Activated T-helper 1 cell treated with Interleukin-2 at 50 U/mL for 16 hours (primary cell): Measurements from ENCODE around the gene MYOZ1.
"Not testable (repeated sequence)": the region's sequence is repeated elsewhere in the genome, so short reads cannot be mapped to it uniquely, and the experiment has no call there.

ENCODE experiments used
- DNase-seq: peaks from one replicate; pipeline ENCODE4 v3.0.0-alpha.2; 2020; ENCODE audit warnings: low read depth

Gene MYOZ1, protein sequence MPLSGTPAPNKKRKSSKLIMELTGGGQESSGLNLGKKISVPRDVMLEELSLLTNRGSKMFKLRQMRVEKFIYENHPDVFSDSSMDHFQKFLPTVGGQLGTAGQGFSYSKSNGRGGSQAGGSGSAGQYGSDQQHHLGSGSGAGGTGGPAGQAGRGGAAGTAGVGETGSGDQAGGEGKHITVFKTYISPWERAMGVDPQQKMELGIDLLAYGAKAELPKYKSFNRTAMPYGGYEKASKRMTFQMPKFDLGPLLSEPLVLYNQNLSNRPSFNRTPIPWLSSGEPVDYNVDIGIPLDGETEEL

GRCh38 chr10:73641328-73642060 lies at the start of gene MYOZ1:
Gene MYOZ1 (minus strand): TSS chr10:73641474. CDS start chr10:73640017, 1,457 bp downstream.
- no peak for DNase-seq

- DNase-seq: not testable (repeated sequence)
Observed at GRCh38 chr10:73690755-73691154, 49.5 kb upstream of the MYOZ1 start.

GRCh38 chr10:73689596-73689995 lies 48.3 kb upstream of the MYOZ1 start:
- DNase-seq: not testable (repeated sequence)

- not testable (repeated sequence) for DNase-seq
Observed at GRCh38 chr10:73687641-73688040, 46.4 kb upstream of the MYOZ1 start.

- DNase-seq: not testable (repeated sequence)
Observed at GRCh38 chr10:73674546-73674945, 33.3 kb upstream of the MYOZ1 start.

- DNase-seq: not testable (repeated sequence)
Observed at GRCh38 chr10:73668378-73668777, 27.1 kb upstream of the MYOZ1 start.

DNA sequence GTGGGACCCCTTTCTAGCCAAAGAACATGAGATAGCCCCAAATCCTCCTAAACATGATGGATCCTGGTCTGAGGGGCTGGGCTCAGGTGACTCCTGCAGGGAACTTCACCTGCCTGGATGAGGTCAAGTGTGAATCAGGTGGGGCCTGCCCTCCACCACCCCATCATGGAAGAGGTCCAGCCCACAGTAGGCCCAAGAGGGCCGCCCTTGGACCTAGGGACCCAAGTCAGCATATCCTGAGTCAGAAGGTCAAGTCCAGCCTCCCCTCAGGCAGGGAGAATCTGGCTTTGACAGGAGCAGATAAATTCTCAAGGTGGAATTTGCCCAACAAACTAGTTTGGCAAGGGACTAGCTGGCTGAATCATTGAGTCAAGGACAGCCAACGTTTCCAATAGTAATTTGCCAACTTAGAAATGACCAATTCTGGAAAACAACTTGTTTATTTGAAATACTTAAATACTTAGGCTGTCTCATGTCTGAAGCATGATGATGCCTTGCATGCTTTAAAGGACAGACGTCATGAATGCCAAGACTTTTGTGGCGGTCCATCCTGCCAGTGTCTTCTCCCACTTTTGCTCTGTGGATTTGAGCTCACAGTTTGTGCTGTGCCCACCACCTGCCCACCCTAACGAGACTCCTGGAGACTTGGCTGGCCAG lies 25.0 kb upstream of the MYOZ1 start:
- not testable (repeated sequence) for DNase-seq

- not testable (repeated sequence) for DNase-seq
Observed at GRCh38 chr10:73665581-73665980, 24.3 kb upstream of the MYOZ1 start.

- DNase-seq: not testable (repeated sequence)
Observed at GRCh38 chr10:73664156-73665040, 23.1 kb upstream of the MYOZ1 start.

DNA sequence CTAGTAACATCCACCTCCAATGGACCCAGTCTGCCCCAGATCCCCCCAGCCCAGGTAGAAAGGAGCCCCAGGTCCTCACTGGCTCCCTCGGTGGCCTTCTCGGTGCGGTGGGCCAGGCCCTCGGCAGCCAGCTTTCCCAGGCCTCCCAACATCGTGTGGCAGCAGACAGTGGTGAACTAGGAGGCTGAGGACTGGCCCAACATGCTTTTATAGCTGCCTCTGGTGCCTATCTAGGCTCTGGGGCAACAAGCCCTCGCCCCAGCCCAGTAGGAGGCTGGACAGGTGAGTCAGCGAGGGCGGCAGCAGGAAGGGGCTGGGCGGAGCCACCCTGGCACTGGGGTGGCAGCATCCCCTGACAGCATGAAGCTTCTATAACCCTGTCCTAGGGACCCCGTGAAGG lies 22.3 kb upstream of the MYOZ1 start:
- DNase-seq: not testable (repeated sequence)

DNA sequence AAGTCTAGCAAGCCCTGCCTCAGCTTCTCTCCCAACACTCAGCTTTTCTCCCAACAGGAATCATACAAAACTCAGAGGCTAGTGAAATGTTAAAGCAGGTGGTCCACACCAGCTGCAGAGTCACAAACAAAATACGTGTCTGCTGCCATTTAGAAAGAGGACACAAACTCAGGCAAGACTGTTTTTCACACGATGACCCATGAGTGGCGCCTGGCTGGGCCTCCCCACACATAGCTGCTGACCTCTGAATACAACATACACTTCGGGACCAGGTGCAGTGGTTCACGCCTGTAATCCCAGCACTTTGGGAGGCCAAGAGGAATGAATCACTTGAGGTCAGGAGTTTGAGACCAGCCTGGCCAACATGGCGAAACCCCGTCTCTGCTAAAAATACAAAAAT lies 21.4 kb upstream of the MYOZ1 start:
- not testable (repeated sequence) for DNase-seq

DNA sequence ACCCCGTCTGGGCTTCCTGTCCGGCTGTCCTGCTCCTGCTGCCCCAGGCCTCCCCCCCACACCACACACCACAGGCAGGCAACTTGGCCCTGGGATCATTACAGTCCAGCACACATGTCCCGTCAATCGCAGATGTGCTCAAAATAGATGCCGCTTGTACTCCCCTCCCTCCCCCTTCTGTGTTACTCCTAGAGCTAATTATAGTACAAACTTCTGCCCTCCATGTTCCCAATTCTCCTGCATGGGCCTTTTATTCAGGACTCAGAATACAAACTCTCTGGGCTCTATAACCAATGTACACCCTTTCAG lies 14.7 kb upstream of the MYOZ1 start, which contains the start of gene SYNPO2L:
TSS of gene SYNPO2L (minus strand) at position 40 of the 309 bp plus-strand sequence. CDS start 107 bp downstream, outside the sequence.
- no peak for DNase-seq

DNA sequence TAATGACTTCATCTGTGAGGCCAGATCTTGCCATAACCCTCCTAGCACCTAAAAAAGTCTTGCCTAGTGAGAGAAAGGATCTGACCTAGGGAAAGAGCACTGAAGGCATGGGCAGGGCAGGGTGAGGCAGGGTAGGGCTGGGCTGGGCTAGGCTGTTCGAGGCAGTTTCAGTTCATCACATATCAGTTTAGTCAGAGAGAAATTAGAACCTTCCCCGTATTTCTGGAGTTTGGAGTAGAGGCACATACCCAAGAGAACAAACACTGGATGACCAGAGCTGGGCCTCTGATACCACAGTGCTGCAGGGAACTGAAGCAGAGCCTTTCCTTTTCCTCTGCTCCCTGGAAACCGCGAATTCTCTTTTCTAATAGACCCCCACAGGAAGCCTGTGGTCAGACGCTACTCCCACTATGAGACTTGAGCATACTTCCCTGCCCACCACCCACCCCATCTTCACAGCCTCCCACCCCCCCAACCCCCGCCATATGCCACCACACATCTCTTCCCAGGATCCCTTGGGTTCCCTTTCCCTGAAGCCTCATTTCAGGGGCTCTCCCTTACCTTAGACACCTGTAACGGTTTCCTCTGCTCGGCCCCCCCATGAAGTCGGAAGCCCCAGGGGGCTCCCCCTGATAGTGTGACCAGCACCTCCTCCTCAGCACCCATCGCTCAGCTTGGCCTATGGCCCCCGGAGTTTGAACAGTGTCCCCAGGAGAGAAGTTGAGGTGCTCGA lies 14.1 kb upstream of the MYOZ1 start:
- DNase-seq: no peak

GRCh38 chr10:73653701-73654100 lies 12.4 kb upstream of the MYOZ1 start:
- DNase-seq: no peak

GRCh38 chr10:73653195-73653594 lies 11.9 kb upstream of the MYOZ1 start:
- no peak for DNase-seq

- DNase-seq: no peak
Observed at GRCh38 chr10:73650537-73651331, 9.5 kb upstream of the MYOZ1 start.

GRCh38 chr10:73649876-73650536 lies 8.7 kb upstream of the MYOZ1 start:
- no peak for DNase-seq

DNA sequence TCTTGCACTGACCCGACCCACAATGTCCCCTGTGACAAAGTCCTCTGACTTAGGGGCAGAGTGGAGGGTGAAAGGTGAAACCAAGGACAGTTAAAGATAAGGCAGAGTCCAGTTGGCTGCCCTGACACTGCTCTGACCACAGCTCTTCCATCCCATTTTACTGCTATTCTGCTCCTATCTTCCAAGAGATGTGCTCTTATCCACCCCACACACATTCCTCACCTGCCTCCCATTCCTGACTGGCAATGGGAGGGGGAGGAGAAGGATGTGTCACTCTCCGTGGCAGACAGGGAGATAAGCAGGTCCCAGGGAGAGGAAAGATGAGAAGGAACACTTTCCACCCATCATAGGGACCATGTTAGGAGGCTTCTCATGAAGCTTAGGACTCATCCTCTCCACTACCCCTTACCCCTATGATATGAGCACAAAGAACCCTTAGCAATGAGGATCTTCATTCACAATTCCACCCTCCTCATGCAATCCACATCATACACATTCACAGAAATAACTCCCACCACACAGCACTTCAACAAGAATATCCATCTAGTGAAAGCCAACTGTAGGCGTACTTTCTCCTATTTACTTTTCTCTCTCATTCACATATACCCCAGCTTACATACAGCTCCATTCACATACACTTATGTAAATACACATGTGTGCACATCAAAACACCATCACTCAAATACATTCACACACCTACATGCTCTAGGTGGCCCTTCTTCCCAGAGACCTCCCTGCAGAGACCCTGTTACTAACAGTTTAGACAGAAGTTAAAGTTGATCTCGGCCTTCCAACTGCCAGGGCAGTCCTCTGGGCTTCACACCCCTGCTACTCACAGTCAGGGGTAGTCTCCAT lies 7.9 kb upstream of the MYOZ1 start:
- DNase-seq: no peak
